HL-60 (cell line): ENCODE results near the gene LAMC1.

Experiments used
- DNase-seq, 2 experiments: peaks; one replicate each; pipeline ENCODE4 v3.0.0-alpha.2; 2010 to 2020; ENCODE audit warnings: low read depth in 1 of 2, low spot score in 1 of 2
- H3K27ac ChIP-seq: fragments of 250-450 bp; sonication (Bioruptor Pico); replicated peaks from 2 replicates; pipeline ENCODE4 v1.5.1; 2020; ENCODE audit warnings: mild to moderate bottlenecking, moderate library complexity
- H3K27me3 ChIP-seq: fragments of 250-450 bp; sonication (Bioruptor Pico); 2 replicates; pipeline ENCODE4 v1.5.1; 2021; ENCODE audit warnings: mild to moderate bottlenecking, moderate library complexity; ENCODE audit not compliant: insufficient read depth, poor library complexity, severe bottlenecking
- H3K4me3 ChIP-seq: replicated peaks from 2 replicates; pipeline ENCODE4 v1.5.1; 2011; ENCODE audit warnings: mild to moderate bottlenecking, control low read depth, low read length; ENCODE audit not compliant: insufficient read depth
- CTCF ChIP-seq: IDR thresholded peaks from one replicate; pipeline ENCODE4 v1.5.1; 2011; ENCODE audit warnings: low read length, control low read depth, inconsistent platforms; ENCODE audit not compliant: insufficient read depth
- GABPA ChIP-seq: IDR thresholded peaks from 2 replicates; pipeline ENCODE4 v1.6.1; 2012; ENCODE audit warnings: low read depth
- POLR2AphosphoS5 ChIP-seq: IDR thresholded peaks from 2 replicates; pipeline ENCODE4 v1.6.1; 2012; ENCODE audit warnings: low read depth
- REST ChIP-seq: IDR thresholded peaks from 2 replicates; pipeline ENCODE4 v1.6.1; 2012; ENCODE audit warnings: low read depth; ENCODE audit not compliant: insufficient replicate concordance
- SPI1 ChIP-seq: IDR thresholded peaks from 2 replicates; pipeline ENCODE4 v1.6.1; 2012; ENCODE audit warnings: low read depth, mild to moderate bottlenecking, borderline replicate concordance

Gene LAMC1

GRCh38 chr1:183186841-183187240 lies 163.6 kb downstream of the LAMC1 start:
- no peak for DNase-seq
- Histone ChIP-seq H3K27ac (no peak overlapping the region), H3K27me3 (peaks cover 3% of the 10 kb centered on the region), H3K4me3 (no peak overlapping the region)
- TF ChIP-seq CTCF: no peak
- no peak for TF ChIP-seq POLR2AphosphoS5
- TF ChIP-seq GABPA: no peak
- no peak for TF ChIP-seq SPI1
- no peak for TF ChIP-seq REST

GRCh38 chr1:183188240-183188639 lies 165.0 kb downstream of the LAMC1 start:
- DNase-seq: no peak
- TF ChIP-seq POLR2AphosphoS5: no peak
- TF ChIP-seq REST: no peak
- no peak for TF ChIP-seq SPI1
- no peak for TF ChIP-seq GABPA
- no peak for TF ChIP-seq CTCF
- peaks cover 3% of the 10 kb centered on the region for H3K27me3 ChIP-seq
- H3K27ac ChIP-seq: no peak overlapping the region
- no peak overlapping the region for H3K4me3 ChIP-seq

- H3K27me3 ChIP-seq: peaks cover 1% of the 10 kb centered on the region
- no peak for DNase-seq
- no peak for TF ChIP-seq CTCF
- no peak for TF ChIP-seq SPI1
- TF ChIP-seq GABPA: no peak
- no peak for TF ChIP-seq POLR2AphosphoS5
- TF ChIP-seq REST: no peak
- no peak overlapping the region for H3K27ac ChIP-seq
- no peak overlapping the region for H3K4me3 ChIP-seq
Observed at GRCh38 chr1:183191833-183192232, 168.6 kb downstream of the LAMC1 start.
